Measurements from ENCODE around the gene CHRNA3. TPM values are rescaled to one million over a fixed set of nuclear protein-coding genes. Genes with fewer than 3 reads are reported as not detected.
A peak's percentile ranks its signal among the peaks of the same experiment; 100 is the strongest.

The CHRNA3 gene
- total and polyA plus RNA-seq, 8 donors = 0.10 to 0.27 (median 0.20) TPM; not detected in 1

- no peak for ATAC-seq
- Histone ChIP-seq H3K4me3 (no peak overlapping the region), H3K27ac (no peak overlapping the region), H3K9me3 (no peaks in the 10 kb centered on the region), H3K36me3 (no peaks in the 10 kb centered on the region), H3K27me3 (peaks cover 0 to 22% of the 10 kb centered on the region in 2 donors), H3K4me1 (peaks cover 5 to 8% of the 10 kb centered on the region in 2 donors)
- TF ChIP-seq CTCF (IDR thresholded peaks at IDR 0.05) = no peak
- DNase-seq = no peak
- intact Hi-C loops (cut with DNase I) = no loop called here
Observed at GRCh38 chr15:78641749-78642275, 21.0 kb upstream of the CHRNA3 start.

- peak; percentile 68 for ATAC-seq
- Histone ChIP-seq H3K27ac (no peak within 1 kb of the TSS), H3K4me1 (peaks cover 5 to 8% of the 10 kb centered on the region in 2 donors), H3K27me3 (peaks cover 0 to 22% of the 10 kb centered on the region in 2 donors), H3K4me3 (peak within 1 kb of the TSS; percentile 10 to 24), H3K9me3 (no peaks in the 10 kb centered on the region), H3K36me3 (no peaks in the 10 kb centered on the region)
- intact Hi-C loops (cut with DNase I) = no loop called here
- no peak for TF ChIP-seq CTCF (IDR thresholded peaks at IDR 0.05)
- peak in 1 of 4 donors; percentile 19 for DNase-seq
Observed at GRCh38 chr15:78641102-78641748, 20.4 kb upstream of the CHRNA3 start, which contains the start of gene CHRNB4. Gene CHRNB4, minus strand, starts transcription at chr15:78641210. Its CDS starts 77 bp downstream, at chr15:78641133.

- H3K27ac ChIP-seq = no peak overlapping the region
- H3K4me1 ChIP-seq = peaks cover 5 to 8% of the 10 kb centered on the region in 2 donors
- peaks cover 0 to 22% of the 10 kb centered on the region in 2 donors for H3K27me3 ChIP-seq
- peak; percentile 73 for ATAC-seq
- no peaks in the 10 kb centered on the region for H3K36me3 ChIP-seq
- H3K4me3 ChIP-seq = peak overlapping the region; percentile 10 to 24
- H3K9me3 ChIP-seq = no peaks in the 10 kb centered on the region
- no peak for TF ChIP-seq CTCF (IDR thresholded peaks at IDR 0.05)
- intact Hi-C loops (cut with DNase I) = no loop called here
- peak in 1 of 4 donors; percentile 77 for DNase-seq
Observed at GRCh38 chr15:78640527-78641101, 19.8 kb upstream of the CHRNA3 start.

GRCh38 chr15:78638658-78639314 lies 18.0 kb upstream of the CHRNA3 start:
- peak; percentile 53 to 54 for TF ChIP-seq CTCF (IDR thresholded peaks at IDR 0.05)
- H3K36me3 ChIP-seq = no peaks in the 10 kb centered on the region
- ATAC-seq (peak; percentile 61), DNase-seq (peak in 1 of 4 donors; percentile 72)
- H3K4me1 ChIP-seq = peaks cover 5 to 8% of the 10 kb centered on the region in 2 donors
- peaks cover 0 to 22% of the 10 kb centered on the region in 2 donors for H3K27me3 ChIP-seq
- H3K9me3 ChIP-seq = peaks cover 0 to 3% of the 10 kb centered on the region in 2 donors
- no peak overlapping the region for H3K4me3 ChIP-seq
- H3K27ac ChIP-seq = no peak overlapping the region
- intact Hi-C loops (cut with DNase I) = loop anchor here in 1 of 2 donors (5.0 kb wide), 1 partner anchor 69 kb away; no protein-coding TSS in a partner anchor

Data from left lung (tissue), 10 donors.